ENCODE measurements around the gene SOX14. TPM values are rescaled to one million over a fixed set of nuclear protein-coding genes. Genes with fewer than 3 reads are reported as not detected.

SOX14 gene
- total RNA-seq, 4 donors from 2014 or later, result not detected

DNA sequence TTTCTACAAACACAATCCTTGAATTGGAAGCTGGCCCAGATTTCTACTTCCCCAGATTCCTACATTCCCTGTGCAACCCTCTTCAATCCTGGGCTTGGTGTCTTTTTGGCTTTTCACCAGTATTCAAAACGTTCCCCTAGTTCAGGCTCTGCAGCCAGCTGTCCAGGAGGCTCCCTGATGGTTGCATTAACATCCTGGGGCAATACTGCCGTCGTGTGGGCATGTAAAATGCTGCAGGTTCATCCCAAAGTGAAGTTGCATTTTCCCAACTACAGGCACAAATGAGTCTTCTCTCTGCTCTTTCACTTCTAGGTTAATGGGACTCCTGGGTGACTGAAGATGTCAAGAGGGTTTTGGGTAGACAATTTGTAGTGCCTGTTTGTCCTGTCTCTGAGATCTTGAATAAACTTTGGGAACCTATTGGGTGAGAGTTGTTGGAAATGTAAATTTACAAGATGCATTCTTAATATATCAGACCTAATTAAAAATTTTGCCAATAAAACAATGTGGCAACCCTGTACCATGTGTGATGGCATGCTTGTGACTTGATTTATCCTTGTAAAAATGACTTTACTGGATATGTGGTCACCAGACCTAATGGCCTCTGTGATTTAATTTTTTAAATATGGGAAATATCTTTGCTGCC, 28.6 kb downstream of the SOX14 start:
- Histone ChIP-seq H3K36me3 (no peaks in the 10 kb centered on the region), H3K27ac (no peak overlapping the region), H3K27me3 (no peaks in the 10 kb centered on the region), H3K4me3 (no peak overlapping the region), H3K9me3 (no peaks in the 10 kb centered on the region), H3K4me1 (no peaks in the 10 kb centered on the region)
- no peak for TF ChIP-seq EP300 (IDR thresholded peaks at IDR 0.05; ENCODE audit: low read depth)
- TF ChIP-seq, protein P1, sequence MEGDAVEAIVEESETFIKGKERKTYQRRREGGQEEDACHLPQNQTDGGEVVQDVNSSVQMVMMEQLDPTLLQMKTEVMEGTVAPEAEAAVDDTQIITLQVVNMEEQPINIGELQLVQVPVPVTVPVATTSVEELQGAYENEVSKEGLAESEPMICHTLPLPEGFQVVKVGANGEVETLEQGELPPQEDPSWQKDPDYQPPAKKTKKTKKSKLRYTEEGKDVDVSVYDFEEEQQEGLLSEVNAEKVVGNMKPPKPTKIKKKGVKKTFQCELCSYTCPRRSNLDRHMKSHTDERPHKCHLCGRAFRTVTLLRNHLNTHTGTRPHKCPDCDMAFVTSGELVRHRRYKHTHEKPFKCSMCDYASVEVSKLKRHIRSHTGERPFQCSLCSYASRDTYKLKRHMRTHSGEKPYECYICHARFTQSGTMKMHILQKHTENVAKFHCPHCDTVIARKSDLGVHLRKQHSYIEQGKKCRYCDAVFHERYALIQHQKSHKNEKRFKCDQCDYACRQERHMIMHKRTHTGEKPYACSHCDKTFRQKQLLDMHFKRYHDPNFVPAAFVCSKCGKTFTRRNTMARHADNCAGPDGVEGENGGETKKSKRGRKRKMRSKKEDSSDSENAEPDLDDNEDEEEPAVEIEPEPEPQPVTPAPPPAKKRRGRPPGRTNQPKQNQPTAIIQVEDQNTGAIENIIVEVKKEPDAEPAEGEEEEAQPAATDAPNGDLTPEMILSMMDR (IDR thresholded peaks at IDR 0.05), result peak in 4 of 5 experiments; percentile 16 to 59 (median 38)
- no peak for DNase-seq
- intact Hi-C loops (cut with DNase I; ENCODE audit: low total_unique reads) (no loop called here), in situ Hi-C loops (cut with MboI; ENCODE audit: low pct_ligation_motif_present in 1 of 4, low pct_unique_long_range_greater_than_20kb in 1 of 4, low sequenced_read_pairs in 3 of 4) (loop anchor here in 1 of 4 donors (25.0 kb wide), 1 partner anchor 680 kb away; no protein-coding TSS in a partner anchor)
- 0% methylated on average over 1 to 3 of the region's 3 CpGs for WGBS, 2 donors (ENCODE audit: low coverage in 1 of 2)

DNA sequence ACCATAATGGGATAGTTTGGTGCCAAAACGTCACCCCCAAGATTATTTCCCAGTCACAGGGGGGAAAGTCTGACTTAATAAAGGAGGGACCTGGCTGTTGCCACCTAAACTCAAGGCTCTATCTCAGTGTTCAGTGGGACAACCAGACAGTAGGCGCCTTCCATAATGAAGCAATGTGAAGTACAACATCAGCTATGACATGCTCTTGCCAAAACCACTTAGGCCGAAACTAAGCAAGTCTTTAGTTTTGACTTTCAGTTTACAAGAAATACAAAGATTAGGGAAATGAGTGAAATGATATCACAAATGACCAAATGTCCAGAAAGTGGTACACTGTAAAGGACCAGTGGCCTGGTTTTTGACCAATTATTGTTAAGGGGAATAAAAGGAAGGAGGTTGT, 32.9 kb downstream of the SOX14 start:
- WGBS, 2 donors (ENCODE audit: low coverage in 1 of 2), result 71 to 76% methylated on average over 1 to 3 of the region's 3 CpGs

DNA sequence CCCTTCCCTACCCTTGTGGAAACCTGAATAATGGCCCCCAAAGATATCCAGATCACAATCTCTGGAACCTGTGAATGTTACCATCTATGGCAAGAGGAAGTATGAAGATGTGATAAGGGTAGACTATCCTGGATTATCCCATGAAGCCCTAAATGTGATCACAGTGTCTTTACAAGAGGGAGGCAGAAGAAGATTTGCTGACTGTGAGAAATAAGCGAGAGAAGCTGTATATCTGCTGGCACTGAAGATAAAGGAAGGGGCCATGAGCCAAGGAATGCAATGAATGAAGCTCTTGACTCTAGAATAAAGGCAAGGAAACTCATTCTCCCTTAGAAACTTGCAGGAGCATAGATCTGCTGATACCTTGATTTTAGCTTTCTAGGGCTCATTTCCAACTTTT, 39.1 kb downstream of the SOX14 start:
- no peaks in the 10 kb centered on the region for H3K4me1 ChIP-seq
- intact Hi-C loops (cut with DNase I; ENCODE audit: low total_unique reads), result no loop called here
- no peak overlapping the region for H3K27ac ChIP-seq
- H3K4me3 ChIP-seq, result no peak overlapping the region
- in situ Hi-C loops (cut with MboI; ENCODE audit: low pct_ligation_motif_present in 1 of 4, low pct_unique_long_range_greater_than_20kb in 1 of 4, low sequenced_read_pairs in 3 of 4), result no loop called here
- no peaks in the 10 kb centered on the region for H3K9me3 ChIP-seq
- H3K27me3 ChIP-seq, result no peaks in the 10 kb centered on the region
- H3K36me3 ChIP-seq, result no peaks in the 10 kb centered on the region
- DNase-seq, result no peak
- 40 to 69% methylated on average over 1 of the region's 1 CpG for WGBS, 2 donors (ENCODE audit: low coverage in 1 of 2)
- TF ChIP-seq, protein P1 (IDR thresholded peaks at IDR 0.05), result no peak
- no peak for TF ChIP-seq EP300 (IDR thresholded peaks at IDR 0.05; ENCODE audit: low read depth)
- TF ChIP-seq POLR2AphosphoS5 (IDR thresholded peaks at IDR 0.05), result no peak
- TF ChIP-seq POLR2A (IDR thresholded peaks at IDR 0.05), result no peak

More for the DNA sequence above, 32.9 kb downstream of the SOX14 start:
- Histone ChIP-seq H3K9me3 (no peaks in the 10 kb centered on the region), H3K27ac (no peak overlapping the region), H3K4me3 (no peak overlapping the region), H3K27me3 (no peaks in the 10 kb centered on the region), H3K36me3 (no peaks in the 10 kb centered on the region), H3K4me1 (no peaks in the 10 kb centered on the region)
- TF ChIP-seq POLR2AphosphoS5 (IDR thresholded peaks at IDR 0.05) (no peak), POLR2A (IDR thresholded peaks at IDR 0.05) (no peak), EP300 (IDR thresholded peaks at IDR 0.05; ENCODE audit: low read depth) (no peak)
- TF ChIP-seq, protein P1 (IDR thresholded peaks at IDR 0.05), result no peak
- intact Hi-C loops (cut with DNase I; ENCODE audit: low total_unique reads), result no loop called here
- in situ Hi-C loops (cut with MboI; ENCODE audit: low pct_ligation_motif_present in 1 of 4, low pct_unique_long_range_greater_than_20kb in 1 of 4, low sequenced_read_pairs in 3 of 4), result loop anchor here in 1 of 4 donors (25.0 kb wide), 1 partner anchor 685 kb away; no protein-coding TSS in a partner anchor
- DNase-seq, result no peak

DNA sequence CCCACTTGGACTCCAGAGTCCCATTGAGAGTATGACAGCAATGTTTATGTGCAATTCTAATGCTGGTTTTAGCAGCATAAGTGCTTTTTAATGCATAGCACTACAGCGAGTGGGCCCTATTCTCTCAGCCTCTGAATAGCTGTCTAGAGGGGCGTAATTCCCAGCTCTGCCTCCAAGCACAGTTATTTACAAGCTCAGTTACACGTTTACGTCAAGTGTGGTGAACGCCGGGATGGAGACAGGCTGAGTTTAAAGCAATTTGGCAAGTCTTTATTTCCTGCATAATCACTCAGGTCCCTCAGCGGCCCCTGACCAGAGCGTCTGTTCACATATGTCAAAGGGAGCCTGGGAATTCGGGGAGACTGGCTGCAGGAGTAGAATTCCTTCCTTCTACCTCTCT, 43.9 kb downstream of the SOX14 start:
- intact Hi-C loops (cut with DNase I; ENCODE audit: low total_unique reads) (no loop called here), in situ Hi-C loops (cut with MboI; ENCODE audit: low pct_ligation_motif_present in 1 of 4, low pct_unique_long_range_greater_than_20kb in 1 of 4, low sequenced_read_pairs in 3 of 4) (no loop called here)
- H3K4me3 ChIP-seq, result no peak overlapping the region
- no peaks in the 10 kb centered on the region for H3K27me3 ChIP-seq
- DNase-seq, result no peak
- H3K27ac ChIP-seq, result no peak overlapping the region
- no peaks in the 10 kb centered on the region for H3K4me1 ChIP-seq
- 30 to 32% methylated on average over 7 to 9 of the region's 9 CpGs for WGBS, 2 donors (ENCODE audit: low coverage in 1 of 2)
- no peak for TF ChIP-seq POLR2A (IDR thresholded peaks at IDR 0.05)
- TF ChIP-seq POLR2AphosphoS5 (IDR thresholded peaks at IDR 0.05), result no peak
- no peak for TF ChIP-seq EP300 (IDR thresholded peaks at IDR 0.05; ENCODE audit: low read depth)
- TF ChIP-seq, protein P1 (IDR thresholded peaks at IDR 0.05), result no peak
- no peaks in the 10 kb centered on the region for H3K36me3 ChIP-seq
- no peaks in the 10 kb centered on the region for H3K9me3 ChIP-seq
